Loucy (cell line): ENCODE measurements around the gene FXYD7.

Experiments
- H2AFZ ChIP-seq: fragments of 200-600 bp; sonication (generic); 2 replicates; pipeline ENCODE4 v1.6.0; 2016; ENCODE audit warnings: antibody characterized with exemption, mild to moderate bottlenecking, low read length, moderate library complexity
- H3F3A ChIP-seq: fragments of 200-600 bp; 2 replicates; pipeline ENCODE4 v1.6.0; 2016; ENCODE audit warnings: antibody characterized with exemption, low read depth, mild to moderate bottlenecking
- H3K27me3 ChIP-seq: fragments of 200-600 bp; sonication (generic); 2 replicates; pipeline ENCODE4 v1.6.1; 2014; ENCODE audit warnings: low read length, mild to moderate bottlenecking; ENCODE audit not compliant: insufficient read depth, poor library complexity, severe bottlenecking
- H3K36me3 ChIP-seq: fragments of 200-600 bp; sonication (generic); 2 replicates; pipeline ENCODE4 v1.6.1; 2016; ENCODE audit warnings: low read length; ENCODE audit not compliant: insufficient read depth
- H3K4me1 ChIP-seq: fragments of 200-600 bp; sonication (generic); 2 replicates; pipeline ENCODE4 v1.5.1; 2014; ENCODE audit warnings: low read length, mild to moderate bottlenecking; ENCODE audit not compliant: insufficient read depth, poor library complexity, severe bottlenecking
- H3K4me2 ChIP-seq: fragments of 200-600 bp; sonication (generic); 2 replicates; pipeline ENCODE4 v1.6.0; 2014; ENCODE audit warnings: antibody characterized with exemption, low read length, low read depth, mild to moderate bottlenecking; ENCODE audit not compliant: poor library complexity, severe bottlenecking
- H3K4me3 ChIP-seq: fragments of 200-600 bp; sonication (generic); 2 replicates; pipeline ENCODE4 v1.5.1; 2014; ENCODE audit warnings: low read length, mild to moderate bottlenecking, mixed read lengths; ENCODE audit not compliant: poor library complexity, severe bottlenecking
- H3K79me2 ChIP-seq: fragments of 200-600 bp; sonication (generic); 2 replicates; pipeline ENCODE4 v1.6.1; 2014; ENCODE audit warnings: low read length; ENCODE audit not compliant: insufficient read depth
- H3K9ac ChIP-seq: fragments of 200-600 bp; sonication (generic); 2 replicates; pipeline ENCODE4 v1.6.0; 2014; ENCODE audit warnings: mild to moderate bottlenecking, low read depth, low read length, moderate library complexity; ENCODE audit not compliant: poor library complexity, severe bottlenecking
- H3K9me2 ChIP-seq: fragments of 200-600 bp; sonication (generic); replicated peaks from 2 replicates; pipeline ENCODE4 v1.6.1; 2016; ENCODE audit warnings: low read depth, low read length, mixed read lengths
- H3K9me3 ChIP-seq: fragments of 200-600 bp; sonication (generic); 2 replicates; pipeline ENCODE4 v1.6.1; 2014; ENCODE audit warnings: mild to moderate bottlenecking, antibody characterized with exemption, low read length, low read depth; ENCODE audit not compliant: insufficient read depth
- H4K20me1 ChIP-seq: fragments of 200-600 bp; sonication (generic); 2 replicates; pipeline ENCODE4 v1.6.0; 2014; ENCODE audit warnings: antibody characterized with exemption, low read length, mild to moderate bottlenecking; ENCODE audit not compliant: insufficient read depth, poor library complexity, severe bottlenecking
- EZH2phosphoT487 ChIP-seq: fragments of 200-600 bp; IDR thresholded peaks from 2 replicates; pipeline ENCODE4 v1.6.1; 2018; ENCODE audit warnings: antibody characterized with exemption, mild to moderate bottlenecking, moderate library complexity, borderline replicate concordance
- TF ChIP-seq, protein P1 (sequence below): fragments of 200-600 bp; sonication (generic); conservative IDR thresholded peaks from 2 replicates; pipeline ENCODE4 v1.5.1; 2014; ENCODE audit warnings: mild to moderate bottlenecking, antibody characterized with exemption, low read length

The FXYD7 gene

GRCh38 chr19:35174226-35174625 lies 31.2 kb downstream of the FXYD7 start:
- Histone ChIP-seq H3K36me3 (peaks cover 20% of the 10 kb centered on the region; the same call in 1 of the 2 replicates), H3K9me2 (no peaks in the 10 kb centered on the region), H3K9ac (no peak overlapping the region), H4K20me1 (no peaks in the 10 kb centered on the region), H3K4me1 (peaks cover 12% of the 10 kb centered on the region), H2AFZ (no peak overlapping the region), H3K4me3 (no peak overlapping the region), H3F3A (0 out of 2 replicates have a peak, but pooled peaks cover 4% of the 10 kb centered on the region), H3K4me2 (no peak overlapping the region), H3K9me3 (peaks cover 3% of the 10 kb centered on the region; the same call in 1 of the 2 replicates), H3K79me2 (no peaks in the 10 kb centered on the region), H3K27me3 (no peaks in the 10 kb centered on the region)
- TF ChIP-seq EZH2phosphoT487 = no peak
- TF ChIP-seq, protein P1, sequence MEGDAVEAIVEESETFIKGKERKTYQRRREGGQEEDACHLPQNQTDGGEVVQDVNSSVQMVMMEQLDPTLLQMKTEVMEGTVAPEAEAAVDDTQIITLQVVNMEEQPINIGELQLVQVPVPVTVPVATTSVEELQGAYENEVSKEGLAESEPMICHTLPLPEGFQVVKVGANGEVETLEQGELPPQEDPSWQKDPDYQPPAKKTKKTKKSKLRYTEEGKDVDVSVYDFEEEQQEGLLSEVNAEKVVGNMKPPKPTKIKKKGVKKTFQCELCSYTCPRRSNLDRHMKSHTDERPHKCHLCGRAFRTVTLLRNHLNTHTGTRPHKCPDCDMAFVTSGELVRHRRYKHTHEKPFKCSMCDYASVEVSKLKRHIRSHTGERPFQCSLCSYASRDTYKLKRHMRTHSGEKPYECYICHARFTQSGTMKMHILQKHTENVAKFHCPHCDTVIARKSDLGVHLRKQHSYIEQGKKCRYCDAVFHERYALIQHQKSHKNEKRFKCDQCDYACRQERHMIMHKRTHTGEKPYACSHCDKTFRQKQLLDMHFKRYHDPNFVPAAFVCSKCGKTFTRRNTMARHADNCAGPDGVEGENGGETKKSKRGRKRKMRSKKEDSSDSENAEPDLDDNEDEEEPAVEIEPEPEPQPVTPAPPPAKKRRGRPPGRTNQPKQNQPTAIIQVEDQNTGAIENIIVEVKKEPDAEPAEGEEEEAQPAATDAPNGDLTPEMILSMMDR = no peak

GRCh38 chr19:35176181-35176570 lies 33.1 kb downstream of the FXYD7 start:
- Histone ChIP-seq H2AFZ (no peak overlapping the region), H3F3A (0 out of 2 replicates have a peak, but pooled peaks cover 4% of the 10 kb centered on the region), H4K20me1 (no peaks in the 10 kb centered on the region), H3K9ac (no peak overlapping the region), H3K27me3 (no peaks in the 10 kb centered on the region), H3K4me1 (peaks cover 15% of the 10 kb centered on the region), H3K4me2 (no peak overlapping the region), H3K9me2 (no peaks in the 10 kb centered on the region), H3K36me3 (peaks cover 6% of the 10 kb centered on the region; the same call in 1 of the 2 replicates), H3K79me2 (no peaks in the 10 kb centered on the region), H3K4me3 (no peak overlapping the region), H3K9me3 (peaks cover 3% of the 10 kb centered on the region; the same call in 1 of the 2 replicates)
- no peak for TF ChIP-seq EZH2phosphoT487
- TF ChIP-seq, protein P1 = no peak

DNA sequence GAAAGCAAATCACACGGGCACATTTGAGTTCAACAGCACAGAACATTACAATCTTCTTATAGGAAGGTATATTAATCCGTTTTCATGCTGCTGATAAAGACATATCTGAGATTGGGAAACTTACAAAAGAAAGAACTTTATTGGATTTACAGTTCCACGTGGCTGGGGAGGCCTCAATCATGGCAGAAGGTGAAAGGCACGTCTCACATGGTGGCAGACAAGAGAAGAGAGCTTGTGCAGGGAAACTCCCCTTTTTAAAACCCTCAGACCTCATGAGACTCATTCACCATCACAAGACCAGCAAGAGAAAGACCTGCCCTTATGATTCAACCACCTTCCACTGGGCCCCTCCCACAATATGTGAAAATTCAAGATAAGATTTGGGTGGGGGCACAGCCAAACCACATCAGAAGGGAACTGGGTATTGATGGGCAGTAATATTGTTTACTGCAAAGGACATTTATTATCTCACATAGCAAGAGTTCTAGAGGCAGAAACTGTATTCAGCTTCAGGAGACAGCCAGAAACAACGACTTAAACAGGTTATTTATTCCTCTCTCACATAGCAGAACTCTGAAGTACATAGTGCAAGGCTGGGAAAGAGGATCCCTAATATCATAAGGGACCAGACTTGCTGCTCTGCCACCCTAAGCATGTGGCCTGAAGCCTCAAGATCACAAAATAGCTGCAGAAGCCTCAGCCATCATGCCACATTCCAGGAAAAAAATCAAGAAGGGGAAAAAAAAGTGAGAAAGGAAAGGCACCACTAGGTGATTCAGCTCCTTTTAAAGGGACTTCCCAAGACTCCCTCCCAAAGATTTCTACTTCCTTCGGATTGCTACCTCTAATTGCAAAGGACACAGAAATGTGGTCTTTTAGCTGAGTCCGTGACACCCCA lies 34.6 kb downstream of the FXYD7 start:
- H3K4me2 ChIP-seq = no peak overlapping the region
- no peak overlapping the region for H3K4me3 ChIP-seq
- no peaks in the 10 kb centered on the region for H3K9me2 ChIP-seq
- H3K9me3 ChIP-seq = peaks cover 3% of the 10 kb centered on the region; the same call in 1 of the 2 replicates
- no peak overlapping the region for H3K9ac ChIP-seq
- H3K79me2 ChIP-seq = no peaks in the 10 kb centered on the region
- H3K36me3 ChIP-seq = peaks cover 4% of the 10 kb centered on the region; the same call in 1 of the 2 replicates
- H3K4me1 ChIP-seq = peaks cover 3% of the 10 kb centered on the region
- TF ChIP-seq, protein P1 = no peak
- TF ChIP-seq EZH2phosphoT487 = no peak
- no peaks in the 10 kb centered on the region for H4K20me1 ChIP-seq
- H2AFZ ChIP-seq = no peak overlapping the region
- H3F3A ChIP-seq = no peaks in the 10 kb centered on the region
- no peaks in the 10 kb centered on the region for H3K27me3 ChIP-seq
